ENCODE data around the gene HOXA6.

HOXA6 gene

GRCh38 chr7:27121684-27122076, 25.9 kb downstream of the HOXA6 start:
- no peak for DNase-seq (ENCODE audit: low spot score)

- no peak for DNase-seq (ENCODE audit: low spot score)
Measured at GRCh38 chr7:27119412-27119911, 28.1 kb downstream of the HOXA6 start.

GRCh38 chr7:27118580-27118979, 29.0 kb downstream of the HOXA6 start:
- DNase-seq (ENCODE audit: low spot score) = no peak

DNA sequence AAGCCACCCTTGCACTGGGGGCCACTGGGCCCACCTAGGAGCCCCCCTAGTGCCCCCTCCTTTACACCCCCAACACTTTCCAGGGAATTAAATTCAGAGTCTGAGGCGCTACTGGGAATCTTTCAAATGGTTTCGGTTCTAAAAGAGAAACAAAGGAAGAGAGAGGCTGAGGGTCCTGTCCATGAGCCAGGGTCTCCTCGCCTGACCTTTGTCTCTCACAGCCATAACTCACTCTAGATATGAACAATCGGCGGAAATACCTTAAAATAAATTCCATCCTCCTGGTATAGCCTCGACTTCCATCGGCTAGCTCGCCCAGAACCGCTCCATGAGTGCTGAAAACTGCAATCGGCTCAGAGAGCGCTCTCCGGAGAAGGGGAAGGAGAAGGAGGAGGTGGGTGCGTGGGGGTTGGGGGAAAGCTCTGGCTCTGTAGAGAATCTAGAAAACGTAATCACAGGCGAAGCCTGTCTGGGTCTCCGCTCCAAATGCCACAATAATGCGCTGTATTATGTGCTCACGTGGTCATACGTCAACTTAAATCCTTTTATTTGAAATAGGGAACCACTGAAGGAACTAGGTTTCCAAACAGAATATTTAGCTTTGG, 29.6 kb downstream of the HOXA6 start:
- DNase-seq (ENCODE audit: low spot score) = no peak

GRCh38 chr7:27116962-27117886, 30.4 kb downstream of the HOXA6 start:
- no peak for DNase-seq (ENCODE audit: low spot score)

DNA sequence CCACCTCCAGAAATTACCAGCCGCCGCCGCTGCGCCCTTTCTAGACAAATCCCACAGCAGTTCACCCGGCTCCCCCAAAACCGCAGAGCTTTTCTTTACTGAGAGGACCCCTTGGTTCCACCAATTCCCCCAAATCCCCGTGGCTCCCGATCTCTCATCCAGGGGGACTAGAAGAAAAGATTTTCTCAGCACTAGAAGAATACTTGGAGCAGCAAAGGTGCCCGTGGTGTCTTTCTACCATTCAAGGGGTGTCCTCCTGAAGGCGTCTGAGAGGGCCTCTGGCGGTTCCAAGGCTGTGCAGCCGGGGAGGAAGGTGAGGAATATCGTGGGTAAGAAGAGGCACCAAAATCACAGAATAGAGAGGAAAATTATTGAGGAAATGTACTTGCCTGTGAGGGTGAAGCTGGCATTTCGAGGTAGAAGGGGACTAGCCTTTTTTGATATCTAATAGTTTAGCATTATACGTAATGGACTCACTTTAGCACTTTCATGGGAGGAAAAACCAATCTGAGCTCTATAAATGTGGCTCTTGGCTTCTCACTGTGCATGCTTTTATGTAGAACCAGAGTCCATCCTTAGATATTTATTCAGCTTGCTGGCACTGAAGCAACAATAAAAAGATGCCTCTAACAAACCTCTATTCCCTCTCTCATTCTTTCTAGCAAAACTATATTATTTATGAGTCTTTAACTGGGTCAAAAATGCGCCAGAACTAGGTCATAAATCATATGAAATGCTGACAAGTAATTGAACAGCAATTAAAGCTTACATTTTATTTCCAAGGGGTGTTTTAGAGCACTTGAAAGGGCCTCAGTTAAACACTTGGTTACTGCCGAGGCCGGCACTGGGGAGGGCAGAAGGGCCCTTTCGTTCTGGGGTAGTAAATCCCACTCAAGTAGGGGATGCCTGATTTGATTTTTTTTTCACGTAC, 31.3 kb downstream of the HOXA6 start:
- no peak for DNase-seq (ENCODE audit: low spot score)

DNA sequence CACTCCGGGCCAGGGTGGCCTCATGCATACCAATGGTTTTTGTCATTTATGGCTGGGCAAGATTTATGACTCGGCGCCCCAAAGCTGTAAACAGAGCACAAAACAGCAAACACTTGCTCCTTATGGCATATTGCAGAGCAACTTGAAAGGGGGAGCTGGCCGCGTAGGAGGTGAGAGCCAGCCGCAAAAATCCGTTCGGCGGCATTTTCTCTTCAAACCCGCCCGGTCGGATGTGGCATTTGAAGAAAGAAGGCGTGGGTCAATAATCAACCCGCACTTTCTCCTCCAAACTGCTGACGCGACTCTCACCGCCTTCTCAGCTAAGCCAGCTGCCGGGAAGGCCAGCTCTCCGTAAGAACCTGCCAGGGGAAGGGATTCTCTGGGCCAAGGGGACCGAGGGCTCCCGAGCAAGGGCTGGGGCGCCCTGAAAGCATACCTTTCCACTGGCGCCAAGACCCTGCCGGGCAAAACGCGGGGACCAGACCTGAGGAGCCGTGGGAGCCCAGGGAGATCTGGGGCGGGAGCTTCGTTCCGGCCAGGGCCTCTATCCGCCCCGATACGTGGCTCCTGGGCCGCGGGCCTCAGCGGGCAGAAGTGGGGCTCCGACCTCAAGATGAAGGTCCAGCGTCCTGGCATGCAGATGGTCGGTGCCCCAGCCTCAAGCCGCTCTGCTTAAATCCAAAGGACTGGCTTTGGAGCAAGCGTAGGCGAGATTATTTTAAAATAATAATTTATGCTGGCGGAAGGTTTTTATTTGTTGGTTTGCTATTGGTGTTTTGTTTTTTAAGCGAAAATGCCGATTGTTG, 32.1 kb downstream of the HOXA6 start:
- no peak for DNase-seq (ENCODE audit: low spot score)

DNA sequence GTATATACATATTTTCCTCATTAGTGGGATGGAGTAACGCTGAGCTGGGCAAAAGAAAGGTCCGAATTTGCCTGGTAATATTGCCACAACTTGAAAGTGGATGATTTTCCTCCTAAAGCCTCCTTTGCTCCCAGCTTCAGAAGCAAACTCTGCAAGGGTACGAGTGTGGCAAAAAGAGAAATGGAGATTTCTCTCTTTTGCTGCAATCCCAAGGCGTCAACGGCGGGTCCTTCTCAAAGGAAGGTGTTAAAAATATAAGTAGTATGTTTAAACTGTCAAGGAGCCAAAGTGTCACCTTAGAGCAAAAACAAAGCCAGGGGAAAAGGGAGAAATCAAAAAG, 32.7 kb downstream of the HOXA6 start:
- DNase-seq (ENCODE audit: low spot score) = no peak

DNA sequence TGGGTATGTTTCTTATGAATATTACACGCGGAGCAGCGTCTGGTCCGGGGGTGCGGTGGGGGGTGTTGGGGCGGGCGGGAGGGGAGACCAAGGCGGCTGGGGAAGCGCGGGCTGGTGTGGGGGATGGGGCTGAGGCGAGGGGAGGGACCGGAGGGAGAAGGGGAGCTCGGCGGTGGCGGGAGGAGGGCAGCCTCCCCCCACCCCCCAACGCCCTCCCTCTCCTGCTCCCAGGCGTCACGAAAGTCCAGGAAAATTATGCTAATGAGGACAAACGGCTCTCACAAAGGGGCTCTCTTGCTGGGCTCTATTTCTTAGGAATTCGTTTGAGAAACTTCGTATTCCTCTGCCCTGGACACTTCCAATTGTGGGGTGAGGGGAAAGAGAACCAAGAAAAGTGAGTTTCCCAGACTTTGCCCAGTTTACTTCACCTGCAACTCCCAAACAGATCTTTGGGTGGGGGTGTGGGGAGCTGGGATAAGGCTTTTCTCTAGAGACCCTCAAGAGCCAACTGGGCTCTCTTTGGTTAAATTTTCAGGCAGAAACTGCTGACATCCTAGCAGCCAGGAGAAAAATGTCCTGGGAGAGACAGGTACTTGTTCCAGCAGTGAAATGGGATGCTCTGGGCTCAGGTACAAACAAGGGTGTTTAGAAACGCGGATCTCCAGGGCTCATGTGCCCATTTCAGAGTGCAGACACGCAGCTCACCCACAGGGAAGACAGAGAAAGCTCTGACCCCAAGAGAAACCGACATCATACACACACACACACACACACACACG, 33.4 kb downstream of the HOXA6 start:
- no peak for DNase-seq (ENCODE audit: low spot score)

GRCh38 chr7:27112955-27113949, 34.3 kb downstream of the HOXA6 start:
- DNase-seq (ENCODE audit: low spot score) = no peak

- DNase-seq (ENCODE audit: low spot score) = no peak
Measured at GRCh38 chr7:27112361-27112760, 35.2 kb downstream of the HOXA6 start.

DNA sequence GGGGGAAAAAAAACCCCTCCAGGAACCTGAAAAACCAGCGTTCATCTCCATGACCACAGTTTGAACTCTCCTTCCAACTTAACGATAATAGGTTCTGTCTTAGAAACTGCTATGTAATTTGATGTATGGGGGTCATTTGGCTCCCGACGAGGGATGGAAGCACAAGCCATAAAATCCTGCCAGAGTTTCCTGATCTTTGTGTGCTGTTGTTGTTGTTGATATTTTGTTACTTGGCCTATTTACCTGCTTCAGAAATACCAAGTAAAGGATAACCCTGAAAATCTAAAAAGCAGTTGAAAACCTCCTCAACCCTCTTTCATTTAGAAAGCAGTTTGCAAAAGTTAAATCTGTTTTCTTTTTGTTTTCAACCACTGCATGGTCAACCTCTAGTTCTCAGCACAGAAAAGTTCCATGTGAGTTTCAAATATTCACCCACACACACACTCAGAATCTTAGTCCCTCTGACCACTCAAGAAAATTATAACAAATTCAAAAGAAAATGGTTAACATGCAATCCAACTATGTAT, 35.8 kb downstream of the HOXA6 start:
- DNase-seq (ENCODE audit: low spot score) = no peak

GRCh38 chr7:27111042-27111750, 36.4 kb downstream of the HOXA6 start:
- no peak for DNase-seq (ENCODE audit: low spot score)

DNA sequence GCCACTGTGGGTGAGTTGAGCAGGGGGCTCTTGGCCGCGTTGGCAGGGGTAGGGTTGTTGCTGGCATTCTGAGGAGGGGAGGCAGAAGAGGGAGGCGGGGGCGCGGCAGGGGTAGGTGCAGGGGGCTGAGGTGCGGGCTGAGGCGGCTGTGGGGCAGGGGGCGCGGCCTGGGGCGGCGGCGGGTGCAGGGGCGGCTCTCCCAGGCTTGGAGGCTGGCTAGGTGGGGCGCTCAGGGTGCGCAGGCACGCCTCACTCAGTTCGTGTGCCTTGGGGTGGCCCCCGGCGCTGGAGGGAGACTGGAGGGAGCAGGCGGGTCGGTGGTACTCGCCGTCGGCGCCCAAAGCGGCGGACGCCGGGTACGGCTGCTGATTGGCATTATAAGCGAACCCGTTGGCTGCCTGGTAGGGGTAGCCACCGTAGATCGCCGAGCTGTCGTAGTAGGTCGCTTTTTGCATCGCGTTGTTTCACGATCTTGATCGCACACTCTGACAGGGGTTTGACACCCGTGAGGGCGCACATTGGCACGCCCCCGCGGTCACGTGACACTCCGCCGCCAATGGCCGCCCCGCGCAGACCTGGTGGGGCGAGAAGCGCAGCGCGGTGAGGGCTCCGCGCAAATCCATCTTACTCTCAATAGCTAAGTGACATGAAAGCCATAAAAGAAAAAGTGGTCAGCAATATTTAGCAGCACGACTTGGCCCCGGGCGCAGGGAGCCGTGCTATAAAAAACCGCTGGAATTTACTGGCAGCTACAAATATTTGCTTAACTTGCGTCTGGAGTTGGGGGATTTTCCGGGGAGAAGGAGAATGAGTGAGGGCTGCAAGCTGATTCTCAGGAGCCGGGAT, 37.2 kb downstream of the HOXA6 start:
- DNase-seq (ENCODE audit: low spot score) = no peak

DNA sequence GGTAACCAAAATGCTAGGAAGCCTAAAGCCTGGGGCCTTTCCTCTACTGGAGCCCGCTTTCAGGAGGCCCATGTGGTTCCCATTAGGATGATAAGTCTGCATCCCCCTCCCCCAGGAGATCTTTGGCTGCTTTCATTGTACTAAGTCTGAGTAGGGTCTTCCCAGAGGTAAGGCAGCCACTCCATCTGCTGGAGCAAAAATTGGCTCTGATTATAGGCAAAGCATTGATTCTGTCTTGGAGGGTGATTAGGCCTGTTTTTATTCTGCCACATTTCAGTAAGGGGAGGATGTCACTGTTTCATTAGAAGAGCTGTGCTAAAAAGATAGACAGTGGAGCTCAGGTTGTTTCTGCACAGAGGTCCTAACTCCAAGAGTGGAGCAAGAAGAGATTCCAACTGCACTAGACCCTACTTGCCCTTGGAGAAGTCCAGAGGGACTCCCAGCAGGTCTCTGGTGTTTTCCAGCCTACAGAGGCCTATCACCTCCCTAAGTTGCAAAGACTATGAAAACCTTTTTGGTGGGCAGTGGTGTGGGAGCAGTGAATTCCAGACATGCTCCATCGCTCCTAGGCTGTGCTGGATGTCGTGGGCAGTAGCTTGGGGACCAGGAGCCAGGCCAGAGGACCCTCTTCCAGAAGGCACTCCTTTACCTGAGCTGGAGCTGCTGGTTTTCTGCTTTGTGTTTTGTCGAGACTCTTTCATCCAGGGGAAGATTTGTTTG, 37.9 kb downstream of the HOXA6 start:
- no peak for DNase-seq (ENCODE audit: low spot score)

DNA sequence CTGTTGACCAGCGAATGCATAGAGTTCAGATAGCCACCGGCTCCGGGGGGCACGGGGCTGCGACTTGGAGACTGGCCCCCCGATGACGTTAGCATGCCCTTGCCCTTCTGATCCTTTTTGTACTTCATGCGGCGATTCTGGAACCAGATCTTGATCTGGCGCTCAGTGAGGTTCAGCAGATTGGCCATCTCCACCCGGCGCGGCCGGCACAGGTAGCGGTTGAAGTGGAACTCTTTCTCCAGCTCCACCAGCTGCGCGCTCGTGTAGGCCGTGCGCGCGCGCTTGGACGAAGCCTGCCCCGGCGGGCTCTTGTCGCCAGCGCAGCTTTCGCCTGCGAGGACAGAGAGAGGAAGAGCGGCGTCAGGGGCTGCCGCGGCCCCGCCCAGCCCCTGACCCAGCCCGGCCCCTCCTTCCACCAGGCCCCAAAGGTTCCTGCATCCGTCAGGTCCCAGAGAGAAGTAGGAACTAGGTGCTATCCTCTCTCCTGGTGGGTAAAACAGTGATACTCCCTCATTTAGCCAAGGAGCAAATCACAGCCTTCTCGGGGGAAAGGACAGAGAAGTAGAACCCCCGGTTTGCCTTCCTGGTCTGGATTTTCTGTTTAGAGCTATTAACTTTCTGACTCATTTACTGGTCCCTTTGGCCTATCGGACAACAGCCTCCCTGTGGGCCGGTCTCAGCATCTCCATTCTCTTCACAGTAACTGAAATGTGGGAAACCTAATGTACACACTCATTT, 39.0 kb downstream of the HOXA6 start:
- DNase-seq (ENCODE audit: low spot score) = no peak
